ENCODE results near the gene CNPPD1.

Gene CNPPD1

DNA sequence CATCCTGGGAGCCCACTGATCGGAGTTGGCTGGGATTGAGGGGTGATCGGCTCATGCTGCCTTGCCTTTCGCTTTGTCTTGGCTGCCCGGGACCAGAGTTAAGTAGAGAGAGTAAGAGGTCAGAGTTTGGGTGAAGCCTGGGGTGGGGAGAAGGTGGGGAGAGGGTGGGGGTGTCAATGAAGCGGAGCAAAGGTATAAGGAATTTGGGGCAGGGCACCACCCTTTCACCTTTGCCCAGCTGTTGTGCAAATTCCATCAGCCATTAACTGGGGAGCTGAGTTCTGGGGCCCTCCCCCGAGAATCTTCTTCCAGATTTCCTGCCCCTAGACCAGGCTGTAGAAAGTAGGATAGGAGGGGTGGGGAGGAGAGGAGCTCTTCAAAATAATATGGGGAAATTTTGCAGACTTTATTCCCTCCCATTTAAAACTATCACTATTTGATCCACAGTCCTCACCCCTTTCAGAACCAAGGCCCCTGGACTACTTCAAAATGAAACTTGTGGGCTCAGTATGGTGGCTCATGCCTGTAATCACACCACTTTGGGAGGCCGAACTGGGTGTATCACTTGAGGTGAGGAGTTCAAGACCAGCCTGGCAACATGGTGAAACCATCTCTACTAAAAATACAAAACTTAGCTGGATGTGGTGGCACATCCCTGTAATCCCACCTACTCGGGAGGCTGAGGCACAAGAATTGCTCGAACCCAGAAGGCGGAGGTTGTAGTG lies 6.6 kb downstream of the CNPPD1 start, which contains the start of gene SLC23A3:
TSS of gene SLC23A3 (minus strand) at position 100 of the 725 bp plus-strand sequence. CDS start at position 55, 45 bp downstream.
- no peak within 1 kb of the TSS for H3K27ac ChIP-seq
- TF ChIP-seq ZFX (IDR thresholded peaks at IDR 0.05; ENCODE audit: borderline replicate concordance), result no peak
- TF ChIP-seq, protein P1, sequence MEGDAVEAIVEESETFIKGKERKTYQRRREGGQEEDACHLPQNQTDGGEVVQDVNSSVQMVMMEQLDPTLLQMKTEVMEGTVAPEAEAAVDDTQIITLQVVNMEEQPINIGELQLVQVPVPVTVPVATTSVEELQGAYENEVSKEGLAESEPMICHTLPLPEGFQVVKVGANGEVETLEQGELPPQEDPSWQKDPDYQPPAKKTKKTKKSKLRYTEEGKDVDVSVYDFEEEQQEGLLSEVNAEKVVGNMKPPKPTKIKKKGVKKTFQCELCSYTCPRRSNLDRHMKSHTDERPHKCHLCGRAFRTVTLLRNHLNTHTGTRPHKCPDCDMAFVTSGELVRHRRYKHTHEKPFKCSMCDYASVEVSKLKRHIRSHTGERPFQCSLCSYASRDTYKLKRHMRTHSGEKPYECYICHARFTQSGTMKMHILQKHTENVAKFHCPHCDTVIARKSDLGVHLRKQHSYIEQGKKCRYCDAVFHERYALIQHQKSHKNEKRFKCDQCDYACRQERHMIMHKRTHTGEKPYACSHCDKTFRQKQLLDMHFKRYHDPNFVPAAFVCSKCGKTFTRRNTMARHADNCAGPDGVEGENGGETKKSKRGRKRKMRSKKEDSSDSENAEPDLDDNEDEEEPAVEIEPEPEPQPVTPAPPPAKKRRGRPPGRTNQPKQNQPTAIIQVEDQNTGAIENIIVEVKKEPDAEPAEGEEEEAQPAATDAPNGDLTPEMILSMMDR (IDR thresholded peaks at IDR 0.05), result no peak

GRCh38 chr2:219168932-219169331 lies 7.8 kb downstream of the CNPPD1 start:
- TF ChIP-seq, protein P1 (IDR thresholded peaks at IDR 0.05), result no peak
- no peak for TF ChIP-seq ZFX (IDR thresholded peaks at IDR 0.05; ENCODE audit: borderline replicate concordance)
- H3K27ac ChIP-seq, result no peak overlapping the region

GRCh38 chr2:219168526-219168925 lies 8.2 kb downstream of the CNPPD1 start:
- TF ChIP-seq ZFX (IDR thresholded peaks at IDR 0.05; ENCODE audit: borderline replicate concordance), result no peak
- TF ChIP-seq, protein P1 (IDR thresholded peaks at IDR 0.05), result no peak
- H3K27ac ChIP-seq, result no peak overlapping the region

DNA sequence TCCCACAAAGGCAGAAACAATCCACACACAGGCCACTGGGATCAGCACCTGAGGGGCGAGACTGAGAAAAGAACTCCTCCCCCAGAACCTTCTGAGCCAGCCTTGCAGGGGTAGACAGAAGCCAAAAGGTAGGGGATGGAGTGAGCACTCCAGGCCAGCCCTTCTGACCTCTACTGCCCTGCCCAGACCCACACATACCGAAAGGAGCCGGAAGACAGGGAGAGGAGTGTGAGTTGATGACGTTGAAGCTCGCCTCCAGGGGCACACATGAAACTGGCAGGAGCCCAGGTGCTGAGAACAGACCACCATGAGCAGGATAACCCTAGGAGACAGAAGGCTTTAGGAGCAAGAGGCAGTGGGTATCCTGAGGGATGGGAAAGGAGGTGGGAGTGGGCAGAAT lies 8.7 kb downstream of the CNPPD1 start:
- H3K27ac ChIP-seq, result no peak overlapping the region
- no peak for TF ChIP-seq ZFX (IDR thresholded peaks at IDR 0.05; ENCODE audit: borderline replicate concordance)
- TF ChIP-seq, protein P1 (IDR thresholded peaks at IDR 0.05), result no peak

DNA sequence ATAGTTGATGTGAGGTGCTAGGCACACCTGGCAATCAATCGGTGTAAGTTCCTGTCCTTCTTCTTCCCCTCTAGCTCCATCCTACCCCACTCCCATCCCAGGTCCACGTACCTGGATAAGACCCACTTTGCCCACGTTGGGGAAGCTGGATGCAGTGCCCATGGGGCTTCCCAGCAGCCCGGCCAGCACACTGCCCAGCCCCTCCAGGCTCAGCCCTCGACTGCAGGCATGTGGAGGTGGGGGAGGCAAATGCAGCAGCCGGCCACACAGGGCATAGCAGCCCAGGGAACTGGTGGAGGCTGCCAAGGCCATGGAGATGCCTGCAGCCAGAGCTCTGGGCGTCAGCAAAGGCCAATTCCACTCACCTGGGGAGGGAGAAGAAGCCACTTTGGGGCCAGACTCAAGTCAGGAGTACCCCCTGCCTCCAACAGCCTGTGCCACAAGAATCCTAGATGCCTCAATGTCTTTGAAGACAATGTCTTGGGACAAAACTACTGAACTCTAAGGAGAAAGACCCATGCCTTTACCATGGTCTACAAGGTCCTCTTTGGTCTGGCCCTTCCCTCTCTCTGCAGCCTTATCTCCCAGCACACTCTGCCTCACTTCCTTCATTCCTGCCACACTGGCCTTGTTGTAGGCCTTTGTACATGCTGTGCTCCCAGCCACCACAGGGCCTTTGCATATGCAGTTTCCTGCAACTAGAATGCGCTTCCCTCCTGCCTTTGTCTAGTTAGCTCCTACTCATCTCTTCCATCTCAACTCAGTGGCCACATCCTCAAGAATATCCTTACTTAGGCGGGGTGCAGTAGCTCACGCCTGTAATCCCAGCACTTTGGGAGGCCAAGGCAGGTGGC lies 11.4 kb downstream of the CNPPD1 start:
- TF ChIP-seq, protein P1 (IDR thresholded peaks at IDR 0.05), result no peak
- no peak overlapping the region for H3K27ac ChIP-seq

DNA sequence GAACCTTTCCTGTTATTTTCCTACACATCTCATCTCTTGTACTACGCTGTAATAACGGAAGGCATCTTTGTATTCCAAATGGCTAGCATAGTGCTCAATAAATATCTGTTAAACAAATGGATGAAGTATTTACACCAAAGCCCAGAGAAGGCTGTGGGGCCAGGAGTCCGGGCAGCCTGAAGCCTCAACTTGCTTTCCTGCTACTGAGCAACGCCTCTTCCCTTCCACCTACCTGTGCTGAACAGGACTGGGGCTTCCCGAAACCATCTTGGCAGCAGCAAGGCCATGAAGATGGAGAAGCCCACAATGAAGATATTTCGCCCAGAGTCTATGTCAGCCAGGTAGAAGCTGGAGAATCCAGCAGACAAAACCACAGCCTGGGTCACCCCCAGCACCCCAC lies 13.6 kb downstream of the CNPPD1 start:
- TF ChIP-seq, protein P1 (IDR thresholded peaks at IDR 0.05), result no peak
- TF ChIP-seq ZFX (IDR thresholded peaks at IDR 0.05; ENCODE audit: borderline replicate concordance), result no peak

GRCh38 chr2:219161097-219161496 lies 15.6 kb downstream of the CNPPD1 start:
- peak overlapping the region; percentile 85 for H3K27ac ChIP-seq

More for the DNA sequence above, 13.6 kb downstream of the CNPPD1 start:
- H3K27ac ChIP-seq, result no peak overlapping the region

More at GRCh38 chr2:219161097-219161496, 15.6 kb downstream of the CNPPD1 start:
- TF ChIP-seq, protein P1 (IDR thresholded peaks at IDR 0.05), result no peak
- no peak for TF ChIP-seq ZFX (IDR thresholded peaks at IDR 0.05; ENCODE audit: borderline replicate concordance)
